SK-N-SH treated with all-trans-retinoic acid at 6 μM for 48 hours (cell line): ENCODE measurements around the gene NBAS.

Experiments used
- ATAC-seq: fragments of 200-7000 bp; cut with Tn5 transposase; 3 replicates; pipeline ENCODE4 v1.9.1; 2020; ENCODE audit warnings: mild to moderate bottlenecking, moderate library complexity
- ARNTL ChIP-seq: fragments of 450-650 bp; formaldehyde crosslinking; IDR thresholded peaks from 2 replicates; pipeline ENCODE4 v1.5.0; 2020; ENCODE audit warnings: low read depth, mild to moderate bottlenecking, moderate library complexity, borderline replicate concordance
- BACH2 ChIP-seq: fragments of 250-450 bp; sonication (Bioruptor Pico); IDR thresholded peaks from 2 replicates; pipeline ENCODE4 v1.9.0; 2021; ENCODE audit warnings: mild to moderate bottlenecking, borderline replicate concordance
- CSDC2 ChIP-seq: fragments of 250-450 bp; sonication (Bioruptor Pico); IDR thresholded peaks from 2 replicates; pipeline ENCODE4 v1.5.0; 2020; ENCODE audit warnings: mild to moderate bottlenecking, moderate library complexity
- ESRRG ChIP-seq: fragments of 250-450 bp; sonication (Bioruptor Pico); IDR thresholded peaks from 2 replicates; pipeline ENCODE4 v1.6.1; 2021; ENCODE audit warnings: mild to moderate bottlenecking
- GLIS3 ChIP-seq: fragments of 250-450 bp; sonication (Bioruptor Pico); IDR thresholded peaks from 2 replicates; pipeline ENCODE4 v1.5.0; 2020; ENCODE audit warnings: mild to moderate bottlenecking, moderate library complexity
- ISL1 ChIP-seq: fragments of 250-450 bp; sonication (Bioruptor Pico); IDR thresholded peaks from 2 replicates; pipeline ENCODE4 v2.1.2; 2022; ENCODE audit warnings: mild to moderate bottlenecking, moderate library complexity
- OSR1 ChIP-seq: fragments of 250-450 bp; sonication (Bioruptor Pico); IDR thresholded peaks from 2 replicates; pipeline ENCODE4 v1.8.0; 2022; ENCODE audit warnings: moderate library complexity, mild to moderate bottlenecking, inconsistent platforms
- PPARA ChIP-seq: fragments of 250-450 bp; sonication (Bioruptor Pico); IDR thresholded peaks from 2 replicates; pipeline ENCODE4 v1.5.0; 2020; ENCODE audit warnings: mild to moderate bottlenecking, borderline replicate concordance
- RARB ChIP-seq: fragments of 250-450 bp; sonication (Bioruptor Pico); IDR thresholded peaks from 2 replicates; pipeline ENCODE4 v1.8.0; 2021; ENCODE audit warnings: mild to moderate bottlenecking, moderate library complexity
- TCF4 ChIP-seq: fragments of 250-450 bp; sonication (Bioruptor Pico); IDR thresholded peaks from 2 replicates; pipeline ENCODE4 v1.8.0; 2021; ENCODE audit warnings: mild to moderate bottlenecking, moderate library complexity, borderline replicate concordance
- TOX ChIP-seq: fragments of 250-450 bp; sonication (Bioruptor Pico); IDR thresholded peaks from 2 replicates; pipeline ENCODE4 v1.8.0; 2021; ENCODE audit warnings: mild to moderate bottlenecking, moderate library complexity, borderline replicate concordance
- ZC3H10 ChIP-seq: fragments of 250-450 bp; sonication (Bioruptor Pico); IDR thresholded peaks from 2 replicates; pipeline ENCODE4 v1.5.1; 2021; ENCODE audit warnings: mild to moderate bottlenecking, moderate library complexity
- ZFP3 ChIP-seq: fragments of 250-450 bp; sonication (Bioruptor Pico); IDR thresholded peaks from 2 replicates; pipeline ENCODE4 v1.5.0; 2020; ENCODE audit warnings: mild to moderate bottlenecking, moderate library complexity
- ZFP30 ChIP-seq: fragments of 450-650 bp; formaldehyde crosslinking; IDR thresholded peaks from 2 replicates; pipeline ENCODE4 v1.5.0; 2022; ENCODE audit warnings: mild to moderate bottlenecking, moderate library complexity
- ZNF565 ChIP-seq: fragments of 450-650 bp; formaldehyde crosslinking; conservative IDR thresholded peaks from 2 replicates; pipeline ENCODE4 v1.5.0; 2020; ENCODE audit warnings: low read depth, mild to moderate bottlenecking, moderate library complexity
- ZNF70 ChIP-seq: fragments of 450-650 bp; formaldehyde crosslinking; IDR thresholded peaks from 2 replicates; pipeline ENCODE4 v1.5.0; 2020; ENCODE audit warnings: mild to moderate bottlenecking, moderate library complexity
- ZNF8 ChIP-seq: fragments of 450-650 bp; formaldehyde crosslinking; IDR thresholded peaks from 2 replicates; pipeline ENCODE4 v1.5.0; 2020; ENCODE audit warnings: mild to moderate bottlenecking, moderate library complexity
- TF ChIP-seq, protein P1 (sequence below): fragments of 250-450 bp; sonication (Bioruptor Pico); IDR thresholded peaks from 2 replicates; pipeline ENCODE4 v1.8.0; 2021; ENCODE audit warnings: low read depth, mild to moderate bottlenecking, moderate library complexity, borderline replicate concordance
- TF ChIP-seq, protein P2 (sequence below): fragments of 250-450 bp; sonication (Bioruptor Pico); IDR thresholded peaks from 2 replicates; pipeline ENCODE4 v1.5.1; 2020; ENCODE audit warnings: low read depth, mild to moderate bottlenecking, moderate library complexity
- TF ChIP-seq, protein P3 (sequence below): fragments of 250-450 bp; sonication (Bioruptor Pico); IDR thresholded peaks from 2 replicates; pipeline ENCODE4 v1.5.1; 2021; ENCODE audit warnings: mild to moderate bottlenecking, moderate library complexity
- TF ChIP-seq, protein P4 (sequence below): fragments of 250-450 bp; sonication (Bioruptor Pico); IDR thresholded peaks from 2 replicates; pipeline ENCODE4 v1.8.0; 2020; ENCODE audit warnings: mild to moderate bottlenecking, moderate library complexity, borderline replicate concordance

The NBAS gene

DNA sequence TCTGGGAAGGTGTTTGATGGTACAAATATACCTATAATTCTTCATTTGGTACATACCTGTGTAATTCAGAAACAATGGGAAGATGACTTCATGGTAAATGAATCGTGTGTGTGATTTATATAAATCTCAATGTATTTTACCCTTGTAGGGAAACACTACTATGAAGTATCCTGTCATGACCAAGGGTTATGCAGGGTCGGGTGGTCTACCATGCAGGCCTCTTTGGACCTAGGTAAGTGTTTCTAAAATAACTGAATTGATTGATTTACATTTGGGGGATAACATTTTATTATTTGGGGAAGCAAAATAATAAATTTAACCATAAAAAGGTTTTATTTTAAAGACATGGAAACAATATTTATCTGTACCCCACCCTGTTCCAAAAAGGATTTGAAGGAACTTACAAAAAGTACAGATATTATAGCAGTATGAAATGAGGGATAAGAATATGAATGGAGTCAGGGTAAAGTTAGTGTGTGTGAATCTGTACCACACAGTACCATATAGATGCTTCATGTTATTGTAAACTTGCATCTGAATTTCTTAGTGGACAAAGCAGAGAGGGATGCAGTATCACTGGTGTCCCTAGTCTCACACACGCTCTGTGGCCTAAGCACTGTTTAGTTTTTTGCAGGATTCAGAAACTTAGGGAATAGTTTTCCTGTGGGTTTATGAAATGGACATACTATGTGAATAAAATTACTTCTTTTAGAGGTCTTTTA, 42.1 kb upstream of the NBAS start:
- ATAC-seq = no peak
- TF ChIP-seq ZNF70 (no peak), ZC3H10 (CRISPR knock-in tag) (no peak), CSDC2 (CRISPR knock-in tag) (no peak), ISL1 (CRISPR knock-in tag) (no peak), RARB (no peak), GLIS3 (no peak), ZFP30 (CRISPR knock-in tag) (no peak), ZFP3 (CRISPR knock-in tag) (no peak), ESRRG (no peak), OSR1 (CRISPR knock-in tag) (no peak), PPARA (CRISPR knock-in tag) (no peak), ZNF8 (CRISPR knock-in tag) (no peak), BACH2 (CRISPR knock-in tag) (no peak), ZNF565 (CRISPR knock-in tag) (no peak), ARNTL (no peak)
- TF ChIP-seq, protein P1, sequence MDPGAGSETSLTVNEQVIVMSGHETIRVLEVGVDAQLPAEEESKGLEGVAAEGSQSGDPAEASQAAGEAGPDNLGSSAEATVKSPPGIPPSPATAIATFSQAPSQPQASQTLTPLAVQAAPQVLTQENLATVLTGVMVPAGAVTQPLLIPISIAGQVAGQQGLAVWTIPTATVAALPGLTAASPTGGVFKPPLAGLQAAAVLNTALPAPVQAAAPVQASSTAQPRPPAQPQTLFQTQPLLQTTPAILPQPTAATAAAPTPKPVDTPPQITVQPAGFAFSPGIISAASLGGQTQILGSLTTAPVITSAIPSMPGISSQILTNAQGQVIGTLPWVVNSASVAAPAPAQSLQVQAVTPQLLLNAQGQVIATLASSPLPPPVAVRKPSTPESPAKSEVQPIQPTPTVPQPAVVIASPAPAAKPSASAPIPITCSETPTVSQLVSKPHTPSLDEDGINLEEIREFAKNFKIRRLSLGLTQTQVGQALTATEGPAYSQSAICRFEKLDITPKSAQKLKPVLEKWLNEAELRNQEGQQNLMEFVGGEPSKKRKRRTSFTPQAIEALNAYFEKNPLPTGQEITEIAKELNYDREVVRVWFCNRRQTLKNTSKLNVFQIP = no peak
- TF ChIP-seq, protein P2, sequence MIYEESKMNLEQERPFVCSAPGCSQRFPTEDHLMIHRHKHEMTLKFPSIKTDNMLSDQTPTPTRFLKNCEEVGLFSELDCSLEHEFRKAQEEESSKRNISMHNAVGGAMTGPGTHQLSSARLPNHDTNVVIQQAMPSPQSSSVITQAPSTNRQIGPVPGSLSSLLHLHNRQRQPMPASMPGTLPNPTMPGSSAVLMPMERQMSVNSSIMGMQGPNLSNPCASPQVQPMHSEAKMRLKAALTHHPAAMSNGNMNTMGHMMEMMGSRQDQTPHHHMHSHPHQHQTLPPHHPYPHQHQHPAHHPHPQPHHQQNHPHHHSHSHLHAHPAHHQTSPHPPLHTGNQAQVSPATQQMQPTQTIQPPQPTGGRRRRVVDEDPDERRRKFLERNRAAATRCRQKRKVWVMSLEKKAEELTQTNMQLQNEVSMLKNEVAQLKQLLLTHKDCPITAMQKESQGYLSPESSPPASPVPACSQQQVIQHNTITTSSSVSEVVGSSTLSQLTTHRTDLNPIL (CRISPR knock-in tag) = no peak
- TF ChIP-seq, protein P3, sequence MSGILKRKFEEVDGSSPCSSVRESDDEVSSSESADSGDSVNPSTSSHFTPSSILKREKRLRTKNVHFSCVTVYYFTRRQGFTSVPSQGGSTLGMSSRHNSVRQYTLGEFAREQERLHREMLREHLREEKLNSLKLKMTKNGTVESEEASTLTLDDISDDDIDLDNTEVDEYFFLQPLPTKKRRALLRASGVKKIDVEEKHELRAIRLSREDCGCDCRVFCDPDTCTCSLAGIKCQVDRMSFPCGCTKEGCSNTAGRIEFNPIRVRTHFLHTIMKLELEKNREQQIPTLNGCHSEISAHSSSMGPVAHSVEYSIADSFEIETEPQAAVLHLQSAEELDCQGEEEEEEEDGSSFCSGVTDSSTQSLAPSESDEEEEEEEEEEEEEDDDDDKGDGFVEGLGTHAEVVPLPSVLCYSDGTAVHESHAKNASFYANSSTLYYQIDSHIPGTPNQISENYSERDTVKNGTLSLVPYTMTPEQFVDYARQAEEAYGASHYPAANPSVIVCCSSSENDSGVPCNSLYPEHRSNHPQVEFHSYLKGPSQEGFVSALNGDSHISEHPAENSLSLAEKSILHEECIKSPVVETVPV (CRISPR knock-in tag) = no peak
- TF ChIP-seq, all 23 proteins: peak for 0

DNA sequence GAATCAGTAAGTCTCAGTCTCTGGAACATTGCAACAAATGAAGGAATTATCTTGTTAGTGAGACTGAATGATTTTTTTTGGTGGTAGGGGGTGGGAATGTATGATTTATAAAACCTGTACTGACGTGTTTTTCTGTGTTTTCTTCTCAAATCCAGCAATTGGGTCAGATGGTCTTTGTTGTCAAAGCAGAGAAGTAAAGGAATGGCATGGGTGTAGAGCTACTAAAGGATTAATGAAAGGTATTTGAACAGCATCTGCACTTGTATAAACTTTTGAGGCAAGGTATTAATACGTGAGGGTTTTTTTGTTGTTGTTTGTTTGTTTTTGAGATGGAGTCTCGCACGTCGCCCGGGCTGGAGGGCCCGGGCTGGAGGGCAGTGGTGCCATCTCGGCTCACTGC, 41.3 kb upstream of the NBAS start:
- TF ChIP-seq ISL1 (CRISPR knock-in tag) (no peak), TCF4 (CRISPR knock-in tag) (no peak), BACH2 (CRISPR knock-in tag) (no peak), ZC3H10 (CRISPR knock-in tag) (no peak), ZNF565 (CRISPR knock-in tag) (no peak), CSDC2 (CRISPR knock-in tag) (no peak), ZNF70 (no peak), ESRRG (no peak), TOX (CRISPR knock-in tag) (no peak), ZNF8 (CRISPR knock-in tag) (no peak), ZFP30 (CRISPR knock-in tag) (no peak)
- TF ChIP-seq, protein P4, sequence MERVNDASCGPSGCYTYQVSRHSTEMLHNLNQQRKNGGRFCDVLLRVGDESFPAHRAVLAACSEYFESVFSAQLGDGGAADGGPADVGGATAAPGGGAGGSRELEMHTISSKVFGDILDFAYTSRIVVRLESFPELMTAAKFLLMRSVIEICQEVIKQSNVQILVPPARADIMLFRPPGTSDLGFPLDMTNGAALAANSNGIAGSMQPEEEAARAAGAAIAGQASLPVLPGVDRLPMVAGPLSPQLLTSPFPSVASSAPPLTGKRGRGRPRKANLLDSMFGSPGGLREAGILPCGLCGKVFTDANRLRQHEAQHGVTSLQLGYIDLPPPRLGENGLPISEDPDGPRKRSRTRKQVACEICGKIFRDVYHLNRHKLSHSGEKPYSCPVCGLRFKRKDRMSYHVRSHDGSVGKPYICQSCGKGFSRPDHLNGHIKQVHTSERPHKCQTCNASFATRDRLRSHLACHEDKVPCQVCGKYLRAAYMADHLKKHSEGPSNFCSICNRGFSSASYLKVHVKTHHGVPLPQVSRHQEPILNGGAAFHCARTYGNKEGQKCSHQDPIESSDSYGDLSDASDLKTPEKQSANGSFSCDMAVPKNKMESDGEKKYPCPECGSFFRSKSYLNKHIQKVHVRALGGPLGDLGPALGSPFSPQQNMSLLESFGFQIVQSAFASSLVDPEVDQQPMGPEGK (CRISPR knock-in tag) = no peak
- TF ChIP-seq, protein P3 (CRISPR knock-in tag) = no peak
- TF ChIP-seq, all 23 proteins: peak for 0
- ATAC-seq = no peak

DNA sequence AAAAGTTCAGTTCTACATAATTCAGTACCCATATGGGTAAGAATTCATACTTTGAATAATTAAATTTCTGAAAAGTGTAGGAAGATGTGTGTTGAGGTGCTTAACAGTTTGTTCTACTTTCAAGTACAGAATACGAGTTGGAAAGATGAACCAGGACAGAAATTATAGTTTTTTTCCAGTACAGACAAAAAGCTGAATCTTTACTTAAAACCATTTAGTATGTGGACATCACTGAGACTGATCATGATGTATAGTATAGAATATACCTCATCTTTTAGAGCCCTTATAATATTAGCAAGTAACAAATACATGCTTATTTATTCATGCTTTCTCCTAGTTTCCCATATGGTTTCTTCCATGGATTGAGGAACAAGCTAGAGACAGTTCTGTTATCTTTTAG, 40.5 kb upstream of the NBAS start:
- no peak for ATAC-seq

More for the DNA sequence above, 40.5 kb upstream of the NBAS start:
- TF ChIP-seq ARNTL = no peak
- TF ChIP-seq PPARA (CRISPR knock-in tag) = no peak
- no peak for TF ChIP-seq ESRRG
- TF ChIP-seq ZNF565 (CRISPR knock-in tag) = no peak
- TF ChIP-seq, protein P3 (CRISPR knock-in tag) = no peak
- TF ChIP-seq, protein P2 (CRISPR knock-in tag) = no peak
